A673 (cell line): ENCODE measurements around the gene FXYD3. TPM values are rescaled to one million over a fixed set of nuclear protein-coding genes. Genes with fewer than 3 reads are reported as not detected.
A peak's percentile ranks its signal among the peaks of the same experiment; 100 is the strongest.

Experiments
- BruUV-seq: library from RNA; stranded (reverse); fragments of 400-500 nt; replicated peaks from 2 replicates; lab custom pipeline; 2021; lab: Mats Ljungman, UMichigan
- CTCF ChIA-PET: fragments of 300-600 bp; sonication (Branson Sonifier 250); formaldehyde crosslinking; loops from one replicate; lab custom pipeline; 2022; ENCODE audit warnings: antibody characterized with exemption; lab: Charles Lee
- POLR2A ChIA-PET: fragments of 300-600 bp; sonication (Branson Sonifier 250); formaldehyde crosslinking; loops from one replicate; lab custom pipeline; 2022; ENCODE audit warnings: antibody characterized with exemption; ENCODE audit not compliant: low non-redundant PET; lab: Charles Lee
- DNase-seq: peaks from one replicate; pipeline ENCODE4 v3.0.0-alpha.2; 2015; ENCODE audit warnings: low spot score
- H3K27ac ChIP-seq: fragments of 200-600 bp; sonication (generic); 2 replicates; pipeline ENCODE4 v1.5.1; 2016; ENCODE audit warnings: mixed run types, low read depth, mild to moderate bottlenecking, mixed read lengths, antibody characterized with exemption, low read length; ENCODE audit not compliant: poor library complexity, severe bottlenecking
- H3K27me3 ChIP-seq: fragments of 200-600 bp; sonication (generic); replicated peaks from 2 replicates; pipeline ENCODE4 v1.6.1; 2017; ENCODE audit warnings: mixed run types, low read depth, mild to moderate bottlenecking, mixed read lengths, antibody characterized with exemption, low read length; ENCODE audit not compliant: insufficient read depth, poor library complexity
- H3K36me3 ChIP-seq: fragments of 200-600 bp; sonication (generic); 2 replicates; pipeline ENCODE4 v1.6.1; 2016; ENCODE audit warnings: mixed run types, mild to moderate bottlenecking, mixed read lengths, antibody characterized with exemption, low read length; ENCODE audit not compliant: insufficient read depth, poor library complexity, severe bottlenecking
- H3K4me1 ChIP-seq: fragments of 200-600 bp; sonication (generic); 2 replicates; pipeline ENCODE4 v1.6.1; 2017; ENCODE audit warnings: mixed run types, mild to moderate bottlenecking, mixed read lengths, antibody characterized with exemption, low read length; ENCODE audit not compliant: insufficient read depth, poor library complexity, severe bottlenecking
- H3K4me3 ChIP-seq: fragments of 200-600 bp; sonication (generic); 2 replicates; pipeline ENCODE4 v1.5.1; 2016; ENCODE audit warnings: low read depth, mixed run types, mild to moderate bottlenecking, mixed read lengths, low read length; ENCODE audit not compliant: poor library complexity, severe bottlenecking
- H3K9me3 ChIP-seq: fragments of 200-600 bp; sonication (generic); 2 replicates; pipeline ENCODE4 v1.6.1; 2016; ENCODE audit warnings: mixed run types, low read depth, mild to moderate bottlenecking, mixed read lengths, antibody characterized with exemption, low read length; ENCODE audit not compliant: poor library complexity, severe bottlenecking
- EZH2 ChIP-seq: fragments of 200-600 bp; sonication (generic); IDR thresholded peaks from 2 replicates; pipeline ENCODE4 v1.6.1; 2017; ENCODE audit warnings: borderline replicate concordance, low read depth, mild to moderate bottlenecking, mixed read lengths, antibody characterized with exemption, low read length; ENCODE audit not compliant: poor library complexity, severe bottlenecking
- intact Hi-C: fragments of 100-400 bp; cut with micrococcal nuclease; formaldehyde crosslinking; loops from one replicate; pipeline ENCODE4 v1.10.0; 2022; ENCODE audit not compliant: unreplicated experiment
- total RNA-seq: library from RNA; stranded (reverse); gene quantifications from 2 replicates; pipeline ENCODE4 v1.2.3, GENCODE V29; 2021
- TF ChIP-seq, protein P1 (sequence below): fragments of 300-800, 200-600 bp; sonication (generic); conservative IDR thresholded peaks from 2 replicates; pipeline ENCODE4 v1.5.1; 2017; ENCODE audit warnings: low read depth, mild to moderate bottlenecking, antibody characterized with exemption, low read length, moderate library complexity, mixed read lengths

FXYD3 gene
- total RNA-seq, 1 experiment from 2014 or later = not detected

DNA sequence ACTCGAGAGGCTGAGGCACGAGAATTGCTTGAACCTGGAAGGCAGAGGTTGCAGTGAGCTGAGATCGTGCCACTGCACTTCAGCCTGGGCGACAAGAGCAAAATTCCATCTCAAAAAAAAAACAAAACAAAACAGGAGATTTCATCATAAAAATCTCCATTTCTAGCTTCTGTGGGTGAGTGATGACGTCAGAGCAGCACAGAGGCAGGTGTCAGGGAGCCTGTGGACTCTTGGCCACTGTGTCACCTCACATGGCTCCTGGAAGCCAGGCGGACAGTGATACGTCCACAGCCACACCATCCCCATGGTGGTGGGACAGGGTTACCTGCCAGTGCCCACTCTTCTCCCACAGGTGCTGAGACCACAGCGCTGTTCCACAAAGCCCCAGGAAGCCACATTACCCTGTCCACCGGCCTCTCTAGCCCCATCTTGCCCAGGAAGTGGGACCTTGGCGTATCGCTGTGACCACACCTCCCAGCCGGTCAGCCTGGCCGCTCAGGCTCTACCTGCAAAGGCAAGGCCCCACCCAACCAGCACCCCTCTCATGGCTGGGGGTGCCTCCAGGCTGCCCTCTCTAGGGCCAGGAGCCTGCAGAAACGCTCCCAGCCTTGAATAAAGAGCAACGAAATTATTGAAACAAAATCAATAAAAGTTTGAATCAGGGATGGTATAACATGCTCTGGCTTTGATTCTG, 2.5 kb upstream of the FXYD3 start:
- intact Hi-C loops = no loop called here
- ChIA-PET POLR2A (interaction anchor here (0.6 kb wide), 1 partner anchor 53 kb away, joined by 3 read pairs; no protein-coding TSS in a partner anchor), CTCF (no interaction called here)
- no peaks in the 10 kb centered on the region for H3K36me3 ChIP-seq
- H3K4me1 ChIP-seq = no peaks in the 10 kb centered on the region
- TF ChIP-seq EZH2 = no peak
- TF ChIP-seq, protein P1, sequence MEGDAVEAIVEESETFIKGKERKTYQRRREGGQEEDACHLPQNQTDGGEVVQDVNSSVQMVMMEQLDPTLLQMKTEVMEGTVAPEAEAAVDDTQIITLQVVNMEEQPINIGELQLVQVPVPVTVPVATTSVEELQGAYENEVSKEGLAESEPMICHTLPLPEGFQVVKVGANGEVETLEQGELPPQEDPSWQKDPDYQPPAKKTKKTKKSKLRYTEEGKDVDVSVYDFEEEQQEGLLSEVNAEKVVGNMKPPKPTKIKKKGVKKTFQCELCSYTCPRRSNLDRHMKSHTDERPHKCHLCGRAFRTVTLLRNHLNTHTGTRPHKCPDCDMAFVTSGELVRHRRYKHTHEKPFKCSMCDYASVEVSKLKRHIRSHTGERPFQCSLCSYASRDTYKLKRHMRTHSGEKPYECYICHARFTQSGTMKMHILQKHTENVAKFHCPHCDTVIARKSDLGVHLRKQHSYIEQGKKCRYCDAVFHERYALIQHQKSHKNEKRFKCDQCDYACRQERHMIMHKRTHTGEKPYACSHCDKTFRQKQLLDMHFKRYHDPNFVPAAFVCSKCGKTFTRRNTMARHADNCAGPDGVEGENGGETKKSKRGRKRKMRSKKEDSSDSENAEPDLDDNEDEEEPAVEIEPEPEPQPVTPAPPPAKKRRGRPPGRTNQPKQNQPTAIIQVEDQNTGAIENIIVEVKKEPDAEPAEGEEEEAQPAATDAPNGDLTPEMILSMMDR = no peak
- H3K4me3 ChIP-seq = no peak overlapping the region
- DNase-seq = no peak
- H3K27me3 ChIP-seq = no peaks in the 10 kb centered on the region
- BruUV-seq = no TSS peak
- no peak overlapping the region for H3K27ac ChIP-seq
- H3K9me3 ChIP-seq = no peaks in the 10 kb centered on the region

GRCh38 chr19:35114353-35115176, 1.1 kb upstream of the FXYD3 start:
- Histone ChIP-seq H3K9me3 (no peaks in the 10 kb centered on the region), H3K4me3 (peak overlapping the region; percentile 35), H3K36me3 (no peaks in the 10 kb centered on the region), H3K4me1 (no peaks in the 10 kb centered on the region), H3K27me3 (no peaks in the 10 kb centered on the region), H3K27ac (no peak overlapping the region)
- intact Hi-C loops = loop anchor here (1.0 kb wide), 1 partner anchor 47 kb away; no protein-coding TSS in a partner anchor
- no TSS peak for BruUV-seq
- POLR2A ChIA-PET = no interaction called here
- CTCF ChIA-PET = interaction anchor here (0.6 to 1.3 kb wide), 3 partner anchors 10 to 27 kb away, joined by 3 to 6 read pairs (median 5); no protein-coding TSS in a partner anchor
- TF ChIP-seq, protein P1 = peak; percentile 97
- TF ChIP-seq EZH2 = no peak
- DNase-seq = peak; percentile 76

GRCh38 chr19:35116072-35116801, 614 bp downstream of the FXYD3 start:
- no peaks in the 10 kb centered on the region for H3K4me1 ChIP-seq
- no peaks in the 10 kb centered on the region for H3K27me3 ChIP-seq
- TF ChIP-seq, protein P1 = no peak
- TF ChIP-seq EZH2 = no peak
- H3K9me3 ChIP-seq = no peaks in the 10 kb centered on the region
- no peak for DNase-seq
- CTCF ChIA-PET = no interaction called here
- no TSS peak for BruUV-seq
- H3K27ac ChIP-seq = no peak overlapping the region
- POLR2A ChIA-PET = no interaction called here
- intact Hi-C loops = no loop called here
- no peaks in the 10 kb centered on the region for H3K36me3 ChIP-seq
- H3K4me3 ChIP-seq = no peak overlapping the region
